Fibroblast of the aortic adventitia (primary cell): ENCODE measurements around the gene PRG3. TPM values are rescaled to one million over a fixed set of nuclear protein-coding genes. Genes with fewer than 3 reads are reported as not detected.

Experiments used
- DNase-seq: peaks from one replicate; pipeline ENCODE4 v3.0.0-alpha.2; 2010; ENCODE audit warnings: low read depth
- H3K4me3 ChIP-seq: 2 replicates; pipeline ENCODE4 v1.5.1; 2011; ENCODE audit warnings: low read depth, mild to moderate bottlenecking, control low read depth, low read length, moderate library complexity
- total RNA-seq: library from RNA; depleted of rRNA; stranded (reverse); fragments of >200 nt; gene quantifications from 2 replicates; pipeline ENCODE4 v1.2.3, GENCODE V29; 2012; ENCODE audit warnings: low replicate concordance
- TF ChIP-seq, protein P1 (sequence below): IDR thresholded peaks from 2 replicates; pipeline ENCODE4 v1.5.1; 2011; ENCODE audit warnings: mild to moderate bottlenecking, low read length, control low read depth, inconsistent platforms; ENCODE audit not compliant: insufficient read depth

The PRG3 gene, protein sequence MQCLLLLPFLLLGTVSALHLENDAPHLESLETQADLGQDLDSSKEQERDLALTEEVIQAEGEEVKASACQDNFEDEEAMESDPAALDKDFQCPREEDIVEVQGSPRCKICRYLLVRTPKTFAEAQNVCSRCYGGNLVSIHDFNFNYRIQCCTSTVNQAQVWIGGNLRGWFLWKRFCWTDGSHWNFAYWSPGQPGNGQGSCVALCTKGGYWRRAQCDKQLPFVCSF
- total RNA-seq: not detected in 2 replicates

DNA sequence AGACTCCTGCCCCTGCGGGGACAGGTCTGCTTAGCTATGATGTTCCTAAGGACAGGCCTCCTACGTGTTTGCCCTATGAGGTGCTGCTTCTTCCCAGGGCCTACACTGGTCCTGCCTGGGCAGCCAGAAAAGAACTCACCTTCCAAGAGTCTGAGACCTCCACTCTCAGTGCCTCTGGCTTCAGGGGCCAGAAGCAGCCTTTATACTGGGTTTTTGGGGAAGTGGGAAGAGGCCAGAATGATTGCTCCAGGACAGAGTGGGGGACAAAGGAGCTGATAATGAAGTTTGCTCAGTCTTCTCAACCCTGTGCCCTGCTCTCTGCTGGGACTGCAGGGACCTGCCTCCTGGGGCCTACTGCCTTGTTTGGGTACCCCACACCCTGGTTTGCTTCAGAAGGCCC, at the start of gene PRG3:
PRG3 (minus strand) TSS at position 176 of the 400 bp plus-strand sequence. CDS start 442 bp downstream, outside the sequence.
- H3K4me3 ChIP-seq: no peak within 1 kb of the TSS
- DNase-seq: no peak

DNA sequence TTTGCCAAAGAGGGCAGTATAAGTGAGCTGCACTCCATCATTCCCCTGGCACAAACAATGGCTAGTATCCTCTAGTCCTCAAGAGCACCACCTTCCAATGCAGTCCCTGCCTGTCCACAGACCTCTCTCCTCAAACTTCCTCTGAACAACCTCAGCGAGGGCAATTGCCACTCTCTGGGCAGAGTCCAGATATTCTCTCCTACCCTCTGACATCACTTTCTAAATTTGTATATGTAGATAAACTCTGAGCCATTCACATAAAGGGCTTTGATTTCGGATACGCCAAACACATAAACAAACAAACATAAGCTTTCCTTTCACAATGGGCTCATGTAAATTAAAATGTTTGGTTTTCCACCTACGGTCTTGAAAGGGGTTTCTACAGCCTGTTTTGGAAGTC, 49.0 kb upstream of the PRG3 start:
- no peak overlapping the region for H3K4me3 ChIP-seq
- DNase-seq: no peak
- TF ChIP-seq, protein P1, sequence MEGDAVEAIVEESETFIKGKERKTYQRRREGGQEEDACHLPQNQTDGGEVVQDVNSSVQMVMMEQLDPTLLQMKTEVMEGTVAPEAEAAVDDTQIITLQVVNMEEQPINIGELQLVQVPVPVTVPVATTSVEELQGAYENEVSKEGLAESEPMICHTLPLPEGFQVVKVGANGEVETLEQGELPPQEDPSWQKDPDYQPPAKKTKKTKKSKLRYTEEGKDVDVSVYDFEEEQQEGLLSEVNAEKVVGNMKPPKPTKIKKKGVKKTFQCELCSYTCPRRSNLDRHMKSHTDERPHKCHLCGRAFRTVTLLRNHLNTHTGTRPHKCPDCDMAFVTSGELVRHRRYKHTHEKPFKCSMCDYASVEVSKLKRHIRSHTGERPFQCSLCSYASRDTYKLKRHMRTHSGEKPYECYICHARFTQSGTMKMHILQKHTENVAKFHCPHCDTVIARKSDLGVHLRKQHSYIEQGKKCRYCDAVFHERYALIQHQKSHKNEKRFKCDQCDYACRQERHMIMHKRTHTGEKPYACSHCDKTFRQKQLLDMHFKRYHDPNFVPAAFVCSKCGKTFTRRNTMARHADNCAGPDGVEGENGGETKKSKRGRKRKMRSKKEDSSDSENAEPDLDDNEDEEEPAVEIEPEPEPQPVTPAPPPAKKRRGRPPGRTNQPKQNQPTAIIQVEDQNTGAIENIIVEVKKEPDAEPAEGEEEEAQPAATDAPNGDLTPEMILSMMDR: no peak

More for the DNA sequence above, at the start of gene PRG3:
- TF ChIP-seq, protein P1: no peak

DNA sequence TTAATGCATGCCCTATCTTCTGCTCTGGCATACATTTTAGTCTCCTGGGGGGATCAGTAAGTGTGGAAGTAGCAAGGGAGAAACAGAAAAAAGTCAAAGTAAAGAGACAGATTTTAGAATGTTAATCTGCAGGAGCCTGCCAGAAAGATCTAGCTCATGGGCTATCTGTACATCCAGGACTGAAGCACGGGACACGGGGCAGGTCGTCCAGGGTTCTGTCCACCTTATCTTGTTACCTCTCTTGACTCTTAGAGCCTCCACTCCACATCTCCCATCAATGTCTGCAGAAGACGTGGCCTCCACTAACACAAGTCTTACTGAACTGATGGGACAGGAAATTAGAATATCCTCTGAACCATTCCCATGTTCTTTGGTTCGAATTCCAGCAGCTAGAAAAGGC, 47.7 kb upstream of the PRG3 start:
- no peak for DNase-seq
- H3K4me3 ChIP-seq: no peak overlapping the region
- TF ChIP-seq, protein P1: no peak

DNA sequence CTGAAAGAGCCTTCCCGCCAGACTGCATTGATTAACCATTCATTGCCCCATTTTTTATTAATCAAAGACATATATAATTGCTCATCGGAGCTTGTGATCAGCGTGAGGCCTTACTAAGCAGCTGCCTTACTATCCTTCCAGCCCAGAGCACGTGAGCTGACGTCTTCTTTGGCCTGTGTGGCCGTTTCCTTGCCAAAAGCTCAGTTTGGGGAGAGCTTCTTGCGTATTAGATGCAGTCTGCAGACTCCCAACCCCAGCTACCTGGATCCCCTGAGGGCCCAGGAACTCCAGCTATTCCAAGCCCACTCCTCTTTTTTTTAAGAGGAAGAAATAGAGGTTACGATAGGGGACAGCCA, 46.8 kb upstream of the PRG3 start:
- H3K4me3 ChIP-seq: no peak overlapping the region
- DNase-seq: peak; percentile 95
- TF ChIP-seq, protein P1: no peak

DNA sequence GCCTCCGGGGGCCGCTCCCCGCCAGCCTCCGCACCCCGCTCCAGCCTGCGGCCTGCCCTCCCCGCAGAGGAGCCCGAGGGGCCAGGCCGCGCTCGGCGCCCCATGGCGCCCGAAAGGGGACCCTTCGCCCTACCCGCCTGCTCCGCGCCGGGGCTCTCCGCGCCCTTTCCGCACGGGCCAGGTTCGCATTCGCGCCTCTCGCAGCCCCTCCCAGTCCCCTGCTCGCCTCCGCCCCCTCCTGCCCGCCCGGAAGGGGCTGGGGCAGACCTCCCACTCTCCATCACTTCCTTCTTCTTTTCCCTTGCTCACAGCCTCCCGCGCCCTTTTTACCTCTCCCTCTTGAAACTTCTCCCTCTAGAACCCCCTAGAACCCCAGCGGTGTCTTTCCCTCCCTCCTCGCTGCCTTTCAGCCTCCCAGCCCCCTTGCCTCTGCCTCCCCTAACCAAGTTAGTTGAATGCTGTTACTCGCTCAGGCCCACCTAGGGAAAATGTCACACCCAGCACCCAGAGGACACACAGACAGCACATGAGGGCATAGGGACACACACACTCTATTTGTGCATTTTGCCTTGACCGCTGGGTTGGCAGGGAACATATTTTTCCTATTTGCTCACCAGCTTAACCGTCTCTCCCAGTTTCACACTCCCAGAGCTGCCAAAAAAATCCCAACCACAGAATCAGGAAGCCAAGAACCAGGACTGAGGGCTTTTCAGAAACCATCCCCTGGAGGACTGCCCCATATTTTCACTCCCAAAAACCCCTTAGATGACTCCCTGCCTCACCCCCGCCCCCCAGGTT, 46.2 kb upstream of the PRG3 start, which contains the start of gene SLC43A3:
SLC43A3 (minus strand) TSS at position 193 of the 798 bp plus-strand sequence. CDS start 949 bp downstream, outside the sequence.
- peak; percentile 97 for DNase-seq
- H3K4me3 ChIP-seq: peak within 1 kb of the TSS; percentile 66
- TF ChIP-seq, protein P1: no peak

DNA sequence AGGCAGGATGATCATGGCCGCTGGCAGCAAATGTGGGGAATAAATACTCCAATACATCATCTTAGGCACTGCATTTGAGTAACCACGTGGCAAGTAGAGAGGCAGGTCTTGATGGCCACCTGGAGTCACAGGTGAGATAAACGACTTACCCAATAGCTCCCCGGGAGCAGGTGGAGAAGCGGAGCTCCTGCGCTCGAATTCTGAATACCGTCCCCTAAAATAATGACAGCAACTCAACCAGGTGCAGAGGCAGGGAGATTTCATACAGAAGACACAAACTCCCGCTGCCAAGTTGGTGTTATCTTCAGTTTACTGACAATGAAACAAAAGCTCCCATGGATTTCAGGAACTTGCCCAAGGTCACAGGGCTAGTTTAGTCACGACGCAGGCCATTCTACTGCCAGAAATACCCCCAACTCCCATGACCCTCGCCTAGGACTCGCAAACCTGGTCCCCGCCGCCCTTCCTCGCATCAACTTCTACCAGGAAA, 45.5 kb upstream of the PRG3 start:
- H3K4me3 ChIP-seq: peak overlapping the region; percentile 66
- peak; percentile 54 for DNase-seq
- TF ChIP-seq, protein P1: no peak
